ENCODE measurements around the gene CPD. TPM values are rescaled to one million over a fixed set of nuclear protein-coding genes. Genes with fewer than 3 reads are reported as not detected.

The CPD gene
- total and polyA plus RNA-seq, 9 of the 15 experiments (the other 6 are each of a cell fraction or from before 2014, with no cell fraction given): 4.5 to 24.4 (median 20.4) TPM

DNA sequence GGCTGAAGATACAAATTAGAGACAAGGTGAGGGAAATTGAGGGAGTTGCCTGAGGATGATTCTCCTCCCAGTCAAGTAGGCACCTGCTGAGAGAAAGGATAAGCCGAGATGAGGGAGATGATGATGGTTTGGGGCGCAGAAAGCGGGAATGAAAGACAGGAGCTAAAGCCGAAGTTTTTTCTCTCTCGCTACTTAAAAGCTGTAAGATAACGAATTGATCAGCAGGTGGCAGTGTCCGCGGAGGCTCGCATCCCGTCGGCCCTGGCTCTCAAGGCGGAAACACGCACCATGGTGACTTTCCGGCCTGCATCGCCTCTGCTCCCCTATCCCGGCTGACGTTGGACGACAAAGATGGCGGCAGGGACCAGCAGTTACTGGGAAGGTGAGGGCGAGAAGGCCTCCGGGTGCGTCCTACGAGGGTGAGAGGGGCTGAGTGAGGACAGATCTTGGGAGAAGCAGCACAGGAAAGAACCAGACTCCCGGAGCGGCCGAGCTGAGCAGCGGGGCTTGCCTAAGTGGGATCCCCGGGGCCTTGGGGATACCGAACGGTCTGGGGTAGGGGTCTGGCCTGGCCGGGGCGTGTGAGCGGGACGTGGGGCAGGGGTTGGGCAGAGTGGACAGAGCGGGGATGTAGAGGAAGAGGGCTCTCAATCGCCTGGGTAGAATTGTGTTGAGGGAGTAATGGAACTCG is 98.5 kb downstream of the CPD start, which contains the start of gene GOSR1:
Gene GOSR1, plus strand, starts transcription at position 326 of the 691 bp plus-strand sequence. Its CDS starts 26 bp downstream, at position 352.
- Histone ChIP-seq H3K27ac (ENCODE audit: extremely low read depth, low read depth, low read length) (peak within 1 kb of the TSS; percentile 92), H3K4me2 (ENCODE audit: insufficient read depth, low read length) (peak within 1 kb of the TSS; percentile 93), H3K9ac (ENCODE audit: insufficient read depth in 1 of 2, low read depth in 2 of 2, low read length in 2 of 2) (peak within 1 kb of the TSS; percentile 98), H4K20me1 (replicated peaks; ENCODE audit: control insufficient read depth, insufficient read depth, low read length) (no peaks in the 10 kb centered on the region), H2AFZ (ENCODE audit: low read depth, low read length) (peak within 1 kb of the TSS; percentile 98), H3K4me1 (replicated peaks in 1 of 2; ENCODE audit: control insufficient read depth in 2 of 2, insufficient read depth in 2 of 2, low read length in 2 of 2) (peaks cover 0 to 15% of the 10 kb centered on the region in 2 experiments; a peak in 3 of 5 replicates), H3K9me3 (replicated peaks; ENCODE audit: control insufficient read depth, insufficient read depth, low read depth, low read length) (no peaks in the 10 kb centered on the region), H3K36me3 (ENCODE audit: control insufficient read depth, insufficient read depth, low read length) (peaks cover 30% of the 10 kb centered on the region), H3K9me1 (ENCODE audit: control insufficient read depth, insufficient read depth, low read length) (no peaks in the 10 kb centered on the region), H3K79me2 (ENCODE audit: control insufficient read depth, insufficient read depth, low read length) (peaks cover 26% of the 10 kb centered on the region), H3K27me3 (ENCODE audit: control insufficient read depth in 2 of 2, insufficient read depth in 2 of 2, low read length in 2 of 2) (no peaks in the 10 kb centered on the region), H3K4me3 (peak within 1 kb of the TSS; percentile 91)
- no TSS peak for BruUV-seq (replicated peaks)
- POLR2A ChIA-PET: interaction anchor here (0.7 to 1.4 kb wide), 11 partner anchors 9 to 274 kb away, joined by 3 to 8 read pairs (median 3); no protein-coding TSS in a partner anchor
- DNase-seq (ENCODE audit: extremely low read depth in 1 of 4, low spot score in 3 of 4) (peak; percentile 86 to 97 (median 88)), FAIRE-seq (peak; percentile 96), ATAC-seq (peak; percentile 99)
- intact Hi-C loops (cut with micrococcal nuclease): loop anchor here (5.0 kb wide), 1 partner anchor 135 kb away; no protein-coding TSS in a partner anchor
- under 1% methylated on average over 35 of the region's 37 CpGs for WGBS (ENCODE audit: insufficient coverage, low coverage, missing lambda C conversion rate)
- CTCF ChIA-PET (ENCODE audit: low intra/inter-chr PET ratio): interaction anchor here (1.6 kb wide), 1 partner anchor 141 kb away, joined by 5 read pairs; no protein-coding TSS in a partner anchor
- in situ Hi-C loops (cut with MboI): no loop called here
- TF ChIP-seq ZNF140 (CRISPR knock-in tag; IDR thresholded peaks at IDR 0.05) (no peak), MCM3 (IDR thresholded peaks at IDR 0.05) (no peak), HNRNPUL1 (IDR thresholded peaks at IDR 0.05; ENCODE audit: low read length) (no peak), CHCHD3 (CRISPR knock-in tag; IDR thresholded peaks at IDR 0.05) (no peak), ZNF217 (CRISPR knock-in tag; IDR thresholded peaks at IDR 0.05) (no peak), PHB2 (IDR thresholded peaks at IDR 0.05; ENCODE audit: low read depth) (no peak), ZBED1 (IDR thresholded peaks at IDR 0.05) (no peak), MCM5 (IDR thresholded peaks at IDR 0.05; ENCODE audit: low read depth) (no peak), CREB1 (IDR thresholded peaks at IDR 0.05) (peak; percentile 76), CREB1 (CRISPR knock-in tag; IDR thresholded peaks at IDR 0.05) (peak; percentile 64; the same call in 1 of the 2 replicates)
- TF ChIP-seq, protein P1, sequence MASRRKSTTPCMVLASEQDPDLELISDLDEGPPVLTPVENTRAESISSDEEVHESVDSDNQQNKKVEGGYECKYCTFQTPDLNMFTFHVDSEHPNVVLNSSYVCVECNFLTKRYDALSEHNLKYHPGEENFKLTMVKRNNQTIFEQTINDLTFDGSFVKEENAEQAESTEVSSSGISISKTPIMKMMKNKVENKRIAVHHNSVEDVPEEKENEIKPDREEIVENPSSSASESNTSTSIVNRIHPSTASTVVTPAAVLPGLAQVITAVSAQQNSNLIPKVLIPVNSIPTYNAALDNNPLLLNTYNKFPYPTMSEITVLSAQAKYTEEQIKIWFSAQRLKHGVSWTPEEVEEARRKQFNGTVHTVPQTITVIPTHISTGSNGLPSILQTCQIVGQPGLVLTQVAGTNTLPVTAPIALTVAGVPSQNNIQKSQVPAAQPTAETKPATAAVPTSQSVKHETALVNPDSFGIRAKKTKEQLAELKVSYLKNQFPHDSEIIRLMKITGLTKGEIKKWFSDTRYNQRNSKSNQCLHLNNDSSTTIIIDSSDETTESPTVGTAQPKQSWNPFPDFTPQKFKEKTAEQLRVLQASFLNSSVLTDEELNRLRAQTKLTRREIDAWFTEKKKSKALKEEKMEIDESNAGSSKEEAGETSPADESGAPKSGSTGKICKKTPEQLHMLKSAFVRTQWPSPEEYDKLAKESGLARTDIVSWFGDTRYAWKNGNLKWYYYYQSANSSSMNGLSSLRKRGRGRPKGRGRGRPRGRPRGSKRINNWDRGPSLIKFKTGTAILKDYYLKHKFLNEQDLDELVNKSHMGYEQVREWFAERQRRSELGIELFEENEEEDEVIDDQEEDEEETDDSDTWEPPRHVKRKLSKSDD (conservative IDR thresholded peaks at IDR 0.05; ENCODE audit: low read length): peak; percentile 74; the same call in 1 of the 2 replicates
- TF ChIP-seq, protein P2, sequence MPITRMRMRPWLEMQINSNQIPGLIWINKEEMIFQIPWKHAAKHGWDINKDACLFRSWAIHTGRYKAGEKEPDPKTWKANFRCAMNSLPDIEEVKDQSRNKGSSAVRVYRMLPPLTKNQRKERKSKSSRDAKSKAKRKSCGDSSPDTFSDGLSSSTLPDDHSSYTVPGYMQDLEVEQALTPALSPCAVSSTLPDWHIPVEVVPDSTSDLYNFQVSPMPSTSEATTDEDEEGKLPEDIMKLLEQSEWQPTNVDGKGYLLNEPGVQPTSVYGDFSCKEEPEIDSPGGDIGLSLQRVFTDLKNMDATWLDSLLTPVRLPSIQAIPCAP (CRISPR knock-in tag; IDR thresholded peaks at IDR 0.05; ENCODE audit: borderline replicate concordance): no peak
